ENCODE measurements around the gene ERC1. TPM values are rescaled to one million over a fixed set of nuclear protein-coding genes. Genes with fewer than 3 reads are reported as not detected.

ERC1 gene
- total RNA-seq, 2 experiments from 2014 or later = 40.1 to 49.6 TPM

- POLR2A ChIA-PET = interaction anchor here (1.3 kb wide), 1 partner anchor 18 kb away, joined by 4 read pairs; no protein-coding TSS in a partner anchor
- H3K9me3 ChIP-seq (ENCODE audit: control insufficient read depth in 1 of 2, insufficient read depth in 1 of 2, low read length in 2 of 2) = no peaks in the 10 kb centered on the region
- CTCF ChIA-PET = no interaction called here
- no peak for DNase-seq
- peaks cover 21% of the 10 kb centered on the region for H3K4me1 ChIP-seq (ENCODE audit: insufficient read depth, low read length)
- Mint-ChIP-seq H3K4me1 (ENCODE audit: low read depth) (peaks cover 19% of the 10 kb centered on the region), H3K27ac (no peak overlapping the region), H3K4me3 (no peak overlapping the region), H3K27me3 (no peaks in the 10 kb centered on the region), H3K36me3 (ENCODE audit: low read depth) (peaks cover 12% of the 10 kb centered on the region), H3K9me3 (no peaks in the 10 kb centered on the region)
- H3K27ac ChIP-seq (ENCODE audit: low read depth in 1 of 2, low read length in 2 of 2) = no peak overlapping the region
- no peaks in the 10 kb centered on the region for H3K27me3 ChIP-seq (ENCODE audit: control insufficient read depth in 1 of 2, insufficient read depth in 2 of 2, low read length in 2 of 2)
- H3K4me3 ChIP-seq (ENCODE audit: low read length) = no peak overlapping the region
- no peak for ATAC-seq (ENCODE audit: poor library complexity)
- peaks cover 4% of the 10 kb centered on the region for H3K36me3 ChIP-seq (ENCODE audit: insufficient read depth, low read length)
- intact Hi-C loops (cut with DNase I, micrococcal nuclease) = no loop called here
- TF ChIP-seq CTCF (IDR thresholded peaks at IDR 0.05) = no peak
These were observed 479.0 kb downstream of the ERC1 start for GRCh38 chr12:1470051-1470450.

GRCh38 chr12:1471224-1471623 lies 480.2 kb downstream of the ERC1 start:
- ATAC-seq (ENCODE audit: poor library complexity) (no peak), DNase-seq (no peak)
- Mint-ChIP-seq H3K27ac (no peak overlapping the region), H3K4me1 (ENCODE audit: low read depth) (peaks cover 19% of the 10 kb centered on the region), H3K4me3 (no peak overlapping the region), H3K36me3 (ENCODE audit: low read depth) (peaks cover 1% of the 10 kb centered on the region), H3K9me3 (no peaks in the 10 kb centered on the region), H3K27me3 (no peaks in the 10 kb centered on the region)
- H3K4me3 ChIP-seq (ENCODE audit: low read length) = no peak overlapping the region
- no peak for TF ChIP-seq CTCF (IDR thresholded peaks at IDR 0.05)
- H3K27ac ChIP-seq (ENCODE audit: low read depth in 1 of 2, low read length in 2 of 2) = no peak overlapping the region
- POLR2A ChIA-PET = no interaction called here
- peaks cover 21% of the 10 kb centered on the region for H3K4me1 ChIP-seq (ENCODE audit: insufficient read depth, low read length)
- no peaks in the 10 kb centered on the region for H3K27me3 ChIP-seq (ENCODE audit: control insufficient read depth in 1 of 2, insufficient read depth in 2 of 2, low read length in 2 of 2)
- no peaks in the 10 kb centered on the region for H3K9me3 ChIP-seq (ENCODE audit: control insufficient read depth in 1 of 2, insufficient read depth in 1 of 2, low read length in 2 of 2)
- CTCF ChIA-PET = no interaction called here
- H3K36me3 ChIP-seq (ENCODE audit: insufficient read depth, low read length) = no peaks in the 10 kb centered on the region
- intact Hi-C loops (cut with DNase I, micrococcal nuclease) = no loop called here

GRCh38 chr12:1473418-1473817 lies 482.4 kb downstream of the ERC1 start:
- Mint-ChIP-seq H3K36me3 (ENCODE audit: low read depth) (no peaks in the 10 kb centered on the region), H3K4me3 (no peak overlapping the region), H3K9me3 (no peaks in the 10 kb centered on the region), H3K27me3 (no peaks in the 10 kb centered on the region), H3K27ac (no peak overlapping the region), H3K4me1 (ENCODE audit: low read depth) (peaks cover 19% of the 10 kb centered on the region)
- Histone ChIP-seq H3K4me1 (ENCODE audit: insufficient read depth, low read length) (peaks cover 21% of the 10 kb centered on the region), H3K4me3 (ENCODE audit: low read length) (no peak overlapping the region), H3K9me3 (ENCODE audit: control insufficient read depth in 1 of 2, insufficient read depth in 1 of 2, low read length in 2 of 2) (no peaks in the 10 kb centered on the region), H3K36me3 (ENCODE audit: insufficient read depth, low read length) (no peaks in the 10 kb centered on the region), H3K27ac (ENCODE audit: low read depth in 1 of 2, low read length in 2 of 2) (no peak overlapping the region), H3K27me3 (ENCODE audit: control insufficient read depth in 1 of 2, insufficient read depth in 2 of 2, low read length in 2 of 2) (no peaks in the 10 kb centered on the region)
- intact Hi-C loops (cut with DNase I, micrococcal nuclease) = no loop called here
- ChIA-PET POLR2A (interaction anchor here (0.9 to 1.0 kb wide), 2 partner anchors 17 to 31 kb away, joined by 4 to 5 read pairs; no protein-coding TSS in a partner anchor), CTCF (no interaction called here)
- peak in 9 of 14 experiments; percentile 11 to 61 (median 24) for DNase-seq
- peak; percentile 81 for ATAC-seq (ENCODE audit: poor library complexity)
- no peak for TF ChIP-seq CTCF (IDR thresholded peaks at IDR 0.05)
